Activated T-helper 17 cell treated with anti-CD3 and anti-CD28 coated beads, Interleukin-2, amount 50 U/mL, for 72 hours (primary cell): ENCODE data around the gene VEZT. TPM values are rescaled to one million over a fixed set of nuclear protein-coding genes. Genes with fewer than 3 reads are reported as not detected.

Experiments
- ATAC-seq: fragments of 150-1000 bp; cut with Tn5 transposase; replicated peaks from 2 replicates; pipeline ENCODE4 v1.10.0; 2021; ENCODE audit warnings: mild to moderate bottlenecking, moderate library complexity
- H3K27ac Mint-ChIP-seq: one replicate; pipeline ENCODE4 v1.8.0; 2022; ENCODE audit warnings: mixed read lengths
- H3K27me3 Mint-ChIP-seq: one replicate; pipeline ENCODE4 v1.8.0; 2022; ENCODE audit warnings: mixed read lengths
- H3K36me3 Mint-ChIP-seq: one replicate; pipeline ENCODE4 v1.8.0; 2022; ENCODE audit warnings: low read depth, mild to moderate bottlenecking, mixed read lengths
- H3K4me1 Mint-ChIP-seq: one replicate; pipeline ENCODE4 v1.8.0; 2022; ENCODE audit warnings: mixed read lengths
- H3K4me3 Mint-ChIP-seq: one replicate; pipeline ENCODE4 v1.8.0; 2022; ENCODE audit warnings: mild to moderate bottlenecking, mixed read lengths
- H3K9me3 Mint-ChIP-seq: one replicate; pipeline ENCODE4 v1.8.0; 2022; ENCODE audit warnings: mixed read lengths
- total RNA-seq, 2 donors: library from RNA; stranded (reverse); gene quantifications; one replicate each; pipeline ENCODE4 v1.2.3, GENCODE V29; 2022

VEZT gene
- 10 to 100 TPM; 42.9 to 49.3 TPM for total RNA-seq

- Mint-ChIP-seq H3K36me3 (peaks cover 28% of the 10 kb centered on the region), H3K27me3 (peaks cover 3% of the 10 kb centered on the region), H3K9me3 (no peaks in the 10 kb centered on the region), H3K4me3 (peak within 1 kb of the TSS; percentile 95), H3K4me1 (peaks cover 20% of the 10 kb centered on the region), H3K27ac (peak within 1 kb of the TSS; percentile 98)
- ATAC-seq = peak; percentile 94
These were observed at the start of gene VEZT, which contains the start of gene FGD6 for GRCh38 chr12:95217377-95218149. TSS of gene VEZT (plus strand) at chr12:95217807. CDS start at chr12:95217851, 44 bp downstream. TSS of gene FGD6 (minus strand) at chr12:95217467. CDS start at chr12:95217240, 227 bp downstream.

GRCh38 chr12:95168746-95169145 is 48.9 kb upstream of the VEZT start:
- no peaks in the 10 kb centered on the region for H3K9me3 Mint-ChIP-seq
- H3K36me3 Mint-ChIP-seq = no peaks in the 10 kb centered on the region
- no peak for ATAC-seq
- H3K4me1 Mint-ChIP-seq = no peaks in the 10 kb centered on the region
- no peak overlapping the region for H3K4me3 Mint-ChIP-seq
- H3K27me3 Mint-ChIP-seq = no peaks in the 10 kb centered on the region
- H3K27ac Mint-ChIP-seq = no peak overlapping the region

GRCh38 chr12:95169368-95169767 is 48.2 kb upstream of the VEZT start:
- H3K4me3 Mint-ChIP-seq = no peak overlapping the region
- H3K9me3 Mint-ChIP-seq = no peaks in the 10 kb centered on the region
- H3K4me1 Mint-ChIP-seq = no peaks in the 10 kb centered on the region
- ATAC-seq = no peak
- H3K27ac Mint-ChIP-seq = no peak overlapping the region
- H3K36me3 Mint-ChIP-seq = no peaks in the 10 kb centered on the region
- H3K27me3 Mint-ChIP-seq = no peaks in the 10 kb centered on the region

GRCh38 chr12:95173392-95174251 is 44.0 kb upstream of the VEZT start:
- H3K27ac Mint-ChIP-seq = no peak overlapping the region
- H3K4me3 Mint-ChIP-seq = no peak overlapping the region
- no peaks in the 10 kb centered on the region for H3K27me3 Mint-ChIP-seq
- ATAC-seq = no peak
- H3K9me3 Mint-ChIP-seq = no peaks in the 10 kb centered on the region
- H3K36me3 Mint-ChIP-seq = no peaks in the 10 kb centered on the region
- no peaks in the 10 kb centered on the region for H3K4me1 Mint-ChIP-seq

- no peaks in the 10 kb centered on the region for H3K9me3 Mint-ChIP-seq
- ATAC-seq = no peak
- no peak overlapping the region for H3K4me3 Mint-ChIP-seq
- no peak overlapping the region for H3K27ac Mint-ChIP-seq
- no peaks in the 10 kb centered on the region for H3K4me1 Mint-ChIP-seq
- no peaks in the 10 kb centered on the region for H3K27me3 Mint-ChIP-seq
- H3K36me3 Mint-ChIP-seq = no peaks in the 10 kb centered on the region
These were observed 40.3 kb upstream of the VEZT start for GRCh38 chr12:95177201-95177768.

- H3K27ac Mint-ChIP-seq = no peak overlapping the region
- no peak for ATAC-seq
- no peaks in the 10 kb centered on the region for H3K36me3 Mint-ChIP-seq
- no peaks in the 10 kb centered on the region for H3K4me1 Mint-ChIP-seq
- H3K4me3 Mint-ChIP-seq = no peak overlapping the region
- no peaks in the 10 kb centered on the region for H3K9me3 Mint-ChIP-seq
- H3K27me3 Mint-ChIP-seq = no peaks in the 10 kb centered on the region
These were observed 39.5 kb upstream of the VEZT start for GRCh38 chr12:95178136-95178535.

GRCh38 chr12:95179011-95179410 is 38.6 kb upstream of the VEZT start:
- Mint-ChIP-seq H3K4me1 (no peaks in the 10 kb centered on the region), H3K27ac (no peak overlapping the region), H3K9me3 (no peaks in the 10 kb centered on the region), H3K36me3 (no peaks in the 10 kb centered on the region), H3K27me3 (no peaks in the 10 kb centered on the region), H3K4me3 (no peak overlapping the region)
- ATAC-seq = no peak

- ATAC-seq = no peak
- no peak overlapping the region for H3K4me3 Mint-ChIP-seq
- no peaks in the 10 kb centered on the region for H3K9me3 Mint-ChIP-seq
- no peaks in the 10 kb centered on the region for H3K36me3 Mint-ChIP-seq
- H3K4me1 Mint-ChIP-seq = no peaks in the 10 kb centered on the region
- no peaks in the 10 kb centered on the region for H3K27me3 Mint-ChIP-seq
- no peak overlapping the region for H3K27ac Mint-ChIP-seq
These were observed 36.5 kb upstream of the VEZT start for GRCh38 chr12:95181103-95181502.

GRCh38 chr12:95182868-95183415 is 34.7 kb upstream of the VEZT start:
- H3K27ac Mint-ChIP-seq = peak overlapping the region; percentile 40
- no peaks in the 10 kb centered on the region for H3K27me3 Mint-ChIP-seq
- H3K36me3 Mint-ChIP-seq = no peaks in the 10 kb centered on the region
- no peak overlapping the region for H3K4me3 Mint-ChIP-seq
- ATAC-seq = peak; percentile 86
- H3K9me3 Mint-ChIP-seq = no peaks in the 10 kb centered on the region
- no peaks in the 10 kb centered on the region for H3K4me1 Mint-ChIP-seq

- H3K4me3 Mint-ChIP-seq = no peak overlapping the region
- H3K4me1 Mint-ChIP-seq = no peaks in the 10 kb centered on the region
- no peak for ATAC-seq
- H3K27me3 Mint-ChIP-seq = no peaks in the 10 kb centered on the region
- H3K27ac Mint-ChIP-seq = no peak overlapping the region
- H3K9me3 Mint-ChIP-seq = no peaks in the 10 kb centered on the region
- H3K36me3 Mint-ChIP-seq = no peaks in the 10 kb centered on the region
These were observed 33.5 kb upstream of the VEZT start for GRCh38 chr12:95184121-95184520.

GRCh38 chr12:95185072-95185471 is 32.5 kb upstream of the VEZT start:
- Mint-ChIP-seq H3K4me1 (no peaks in the 10 kb centered on the region), H3K9me3 (no peaks in the 10 kb centered on the region), H3K36me3 (no peaks in the 10 kb centered on the region)

GRCh38 chr12:95185854-95186253 is 31.8 kb upstream of the VEZT start:
- no peak for ATAC-seq
- Mint-ChIP-seq H3K36me3 (no peaks in the 10 kb centered on the region), H3K4me3 (no peak overlapping the region), H3K27ac (no peak overlapping the region), H3K4me1 (no peaks in the 10 kb centered on the region), H3K27me3 (no peaks in the 10 kb centered on the region), H3K9me3 (no peaks in the 10 kb centered on the region)

More at GRCh38 chr12:95185072-95185471, 32.5 kb upstream of the VEZT start:
- no peak overlapping the region for H3K4me3 Mint-ChIP-seq
- no peak overlapping the region for H3K27ac Mint-ChIP-seq
- no peaks in the 10 kb centered on the region for H3K27me3 Mint-ChIP-seq
- no peak for ATAC-seq

- H3K36me3 Mint-ChIP-seq = no peaks in the 10 kb centered on the region
- no peaks in the 10 kb centered on the region for H3K27me3 Mint-ChIP-seq
- no peak overlapping the region for H3K4me3 Mint-ChIP-seq
- ATAC-seq = no peak
- H3K4me1 Mint-ChIP-seq = no peaks in the 10 kb centered on the region
- no peaks in the 10 kb centered on the region for H3K9me3 Mint-ChIP-seq
- no peak overlapping the region for H3K27ac Mint-ChIP-seq
These were observed 29.7 kb upstream of the VEZT start for GRCh38 chr12:95187865-95188415.

GRCh38 chr12:95191060-95191696 is 26.4 kb upstream of the VEZT start:
- ATAC-seq = no peak
- no peaks in the 10 kb centered on the region for H3K27me3 Mint-ChIP-seq
- no peaks in the 10 kb centered on the region for H3K9me3 Mint-ChIP-seq
- H3K4me1 Mint-ChIP-seq = no peaks in the 10 kb centered on the region
- no peak overlapping the region for H3K27ac Mint-ChIP-seq
- no peak overlapping the region for H3K4me3 Mint-ChIP-seq
- H3K36me3 Mint-ChIP-seq = no peaks in the 10 kb centered on the region
